MM.1S (cell line): ENCODE results near the gene MET.

Source experiments
- DNase-seq: peaks from one replicate; pipeline ENCODE4 v3.0.0-alpha.2; 2015
- H2AFZ ChIP-seq: fragments of 300-600 bp; sonication (generic); 2 replicates; pipeline ENCODE4 v1.6.0; 2016; ENCODE audit warnings: antibody characterized with exemption, low read length
- H3F3A ChIP-seq: fragments of 300-600 bp; sonication (generic); 2 replicates; pipeline ENCODE4 v1.6.1; 2016; ENCODE audit warnings: mild to moderate bottlenecking, antibody characterized with exemption, low read length, moderate library complexity, mixed read lengths; ENCODE audit not compliant: insufficient read depth
- H3K27ac ChIP-seq: fragments of 300-600 bp; sonication (generic); 2 replicates; pipeline ENCODE4 v1.5.1; 2016; ENCODE audit warnings: mild to moderate bottlenecking, low read length
- H3K27me3 ChIP-seq: fragments of 300-600 bp; sonication (generic); replicated peaks from 2 replicates; pipeline ENCODE4 v1.6.0; 2016; ENCODE audit warnings: low read length; ENCODE audit not compliant: insufficient read depth
- H3K36me3 ChIP-seq: fragments of 300-600 bp; sonication (generic); replicated peaks from 2 replicates; pipeline ENCODE4 v1.6.1; 2016; ENCODE audit warnings: mild to moderate bottlenecking, low read length, mixed read lengths; ENCODE audit not compliant: insufficient read depth
- H3K4me1 ChIP-seq: fragments of 300-600 bp; sonication (generic); 2 replicates; pipeline ENCODE4 v1.6.1; 2016; ENCODE audit warnings: low read length, mixed read lengths
- H3K4me2 ChIP-seq: fragments of 300-600 bp; sonication (generic); 2 replicates; pipeline ENCODE4 v1.6.0; 2016; ENCODE audit warnings: low read depth, low read length
- H3K4me3 ChIP-seq: fragments of 300-600 bp; sonication (generic); 2 replicates; pipeline ENCODE4 v1.5.1; 2016; ENCODE audit warnings: low read length, mixed read lengths
- H3K79me2 ChIP-seq: fragments of 300-600 bp; sonication (generic); 2 replicates; pipeline ENCODE4 v1.6.1; 2016; ENCODE audit warnings: mixed run types, low read length, mixed read lengths
- H3K9ac ChIP-seq: fragments of 300-600 bp; sonication (generic); 2 replicates; pipeline ENCODE4 v1.6.1; 2016; ENCODE audit warnings: low read length, mixed read lengths
- H3K9me2 ChIP-seq: fragments of 300-600 bp; sonication (generic); replicated peaks from 2 replicates; pipeline ENCODE4 v1.6.1; 2016; ENCODE audit warnings: mild to moderate bottlenecking, low read length, mixed read lengths; ENCODE audit not compliant: insufficient read depth
- H3K9me3 ChIP-seq: fragments of 300-600 bp; sonication (generic); replicated peaks from 2 replicates; pipeline ENCODE4 v1.6.1; 2016; ENCODE audit warnings: mild to moderate bottlenecking, low read length, mixed read lengths; ENCODE audit not compliant: insufficient read depth
- H4K20me1 ChIP-seq: fragments of 300-600 bp; sonication (generic); 2 replicates; pipeline ENCODE4 v1.6.1; 2016; ENCODE audit warnings: mild to moderate bottlenecking, low read length, moderate library complexity, mixed read lengths; ENCODE audit not compliant: insufficient read depth
- EZH2 ChIP-seq: fragments of 300-600 bp; sonication (generic); optimal IDR thresholded peaks from 2 replicates; pipeline ENCODE3; 2017; ENCODE audit warnings: low read depth, mild to moderate bottlenecking, antibody characterized with exemption, low read length, mixed read lengths
- EZH2phosphoT487 ChIP-seq: fragments of 300-600 bp; sonication (generic); IDR thresholded peaks from 2 replicates; pipeline ENCODE4 v1.6.1; 2018; ENCODE audit warnings: antibody characterized with exemption, low read length
- TF ChIP-seq, protein P1 (sequence below): fragments of 300-600 bp; sonication (generic); IDR thresholded peaks from 2 replicates; pipeline ENCODE4 v1.5.1; 2016; ENCODE audit warnings: antibody characterized with exemption, low read length, mixed read lengths

The MET gene

DNA sequence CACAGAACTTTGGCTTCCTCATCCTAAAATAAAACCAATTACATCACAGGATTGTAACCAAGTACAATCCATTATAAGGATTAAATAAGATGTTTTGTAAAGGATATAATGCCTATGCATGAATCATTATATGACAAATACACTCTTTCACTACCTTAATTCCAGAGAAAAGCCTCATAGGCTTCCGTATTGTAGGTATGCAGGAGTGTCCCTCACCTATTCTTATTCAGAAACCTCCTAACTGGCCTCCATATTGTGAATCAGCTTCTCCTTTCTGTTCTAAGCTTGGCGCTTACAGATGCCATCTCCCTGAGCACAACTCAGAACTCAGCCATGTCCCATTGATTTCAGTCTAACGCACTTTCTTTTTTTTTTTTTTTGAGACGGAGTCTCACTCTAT lies 120.8 kb downstream of the MET start:
- H3K4me2 ChIP-seq = no peak overlapping the region
- no peak overlapping the region for H3K9ac ChIP-seq
- H2AFZ ChIP-seq = no peak overlapping the region
- no peaks in the 10 kb centered on the region for H3F3A ChIP-seq
- no peaks in the 10 kb centered on the region for H4K20me1 ChIP-seq
- DNase-seq = no peak
- H3K4me3 ChIP-seq = no peak overlapping the region
- H3K79me2 ChIP-seq = no peaks in the 10 kb centered on the region
- H3K9me3 ChIP-seq = no peaks in the 10 kb centered on the region
- H3K9me2 ChIP-seq = no peaks in the 10 kb centered on the region
- no peaks in the 10 kb centered on the region for H3K36me3 ChIP-seq
- H3K27ac ChIP-seq = no peak overlapping the region
- no peak for TF ChIP-seq EZH2phosphoT487
- TF ChIP-seq, protein P1, sequence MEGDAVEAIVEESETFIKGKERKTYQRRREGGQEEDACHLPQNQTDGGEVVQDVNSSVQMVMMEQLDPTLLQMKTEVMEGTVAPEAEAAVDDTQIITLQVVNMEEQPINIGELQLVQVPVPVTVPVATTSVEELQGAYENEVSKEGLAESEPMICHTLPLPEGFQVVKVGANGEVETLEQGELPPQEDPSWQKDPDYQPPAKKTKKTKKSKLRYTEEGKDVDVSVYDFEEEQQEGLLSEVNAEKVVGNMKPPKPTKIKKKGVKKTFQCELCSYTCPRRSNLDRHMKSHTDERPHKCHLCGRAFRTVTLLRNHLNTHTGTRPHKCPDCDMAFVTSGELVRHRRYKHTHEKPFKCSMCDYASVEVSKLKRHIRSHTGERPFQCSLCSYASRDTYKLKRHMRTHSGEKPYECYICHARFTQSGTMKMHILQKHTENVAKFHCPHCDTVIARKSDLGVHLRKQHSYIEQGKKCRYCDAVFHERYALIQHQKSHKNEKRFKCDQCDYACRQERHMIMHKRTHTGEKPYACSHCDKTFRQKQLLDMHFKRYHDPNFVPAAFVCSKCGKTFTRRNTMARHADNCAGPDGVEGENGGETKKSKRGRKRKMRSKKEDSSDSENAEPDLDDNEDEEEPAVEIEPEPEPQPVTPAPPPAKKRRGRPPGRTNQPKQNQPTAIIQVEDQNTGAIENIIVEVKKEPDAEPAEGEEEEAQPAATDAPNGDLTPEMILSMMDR = no peak
- no peak for TF ChIP-seq EZH2
- no peaks in the 10 kb centered on the region for H3K27me3 ChIP-seq
- H3K4me1 ChIP-seq = no peaks in the 10 kb centered on the region

DNA sequence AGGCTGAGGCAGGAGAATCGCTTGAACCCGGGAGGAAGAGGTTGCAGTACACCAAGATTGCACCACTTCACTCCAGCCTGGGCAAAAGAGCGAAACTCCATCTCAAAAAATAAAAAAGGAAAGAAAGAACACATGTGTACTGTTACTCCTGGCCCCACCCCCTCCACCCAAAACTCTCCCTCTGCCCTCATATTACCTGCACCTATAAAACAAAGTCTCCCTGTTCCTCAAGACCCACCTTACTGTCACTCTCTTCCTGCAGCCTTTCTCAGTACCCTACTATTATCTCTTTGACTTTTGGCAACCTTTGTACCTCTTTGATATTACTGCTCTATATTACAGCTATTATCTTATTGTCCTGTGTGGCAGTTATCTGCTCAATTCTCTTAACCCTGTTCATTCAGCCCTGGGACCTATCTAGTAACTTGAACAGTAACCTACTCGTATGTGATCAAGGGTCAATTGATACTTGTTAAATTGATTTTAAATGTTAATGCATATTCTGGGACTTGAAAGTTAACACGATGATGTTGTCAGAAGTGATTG lies 121.9 kb downstream of the MET start:
- Histone ChIP-seq H4K20me1 (no peaks in the 10 kb centered on the region), H3K9ac (no peak overlapping the region), H3K9me2 (no peaks in the 10 kb centered on the region), H3K79me2 (no peaks in the 10 kb centered on the region), H3K27ac (no peak overlapping the region), H3K4me3 (no peak overlapping the region), H3K4me2 (no peak overlapping the region), H3K27me3 (no peaks in the 10 kb centered on the region), H3K9me3 (no peaks in the 10 kb centered on the region), H3K4me1 (no peaks in the 10 kb centered on the region), H3K36me3 (no peaks in the 10 kb centered on the region), H2AFZ (no peak overlapping the region), H3F3A (no peaks in the 10 kb centered on the region)
- TF ChIP-seq, protein P1 = no peak
- TF ChIP-seq EZH2 (no peak), EZH2phosphoT487 (no peak)
- no peak for DNase-seq

- H3K79me2 ChIP-seq = no peaks in the 10 kb centered on the region
- DNase-seq = no peak
- no peaks in the 10 kb centered on the region for H3K9me2 ChIP-seq
- H3K36me3 ChIP-seq = no peaks in the 10 kb centered on the region
- H3K4me1 ChIP-seq = no peaks in the 10 kb centered on the region
- H3K27ac ChIP-seq = no peak overlapping the region
- H3K4me3 ChIP-seq = no peak overlapping the region
- H3F3A ChIP-seq = no peaks in the 10 kb centered on the region
- H4K20me1 ChIP-seq = no peaks in the 10 kb centered on the region
- H2AFZ ChIP-seq = no peak overlapping the region
- H3K9ac ChIP-seq = no peak overlapping the region
- H3K27me3 ChIP-seq = no peaks in the 10 kb centered on the region
- no peak for TF ChIP-seq EZH2
- TF ChIP-seq EZH2phosphoT487 = no peak
- TF ChIP-seq, protein P1 = no peak
- no peaks in the 10 kb centered on the region for H3K9me3 ChIP-seq
- H3K4me2 ChIP-seq = no peak overlapping the region
Measured at GRCh38 chr7:116796471-116796870, 124.5 kb downstream of the MET start.
